Pons (tissue), 1 donor: ENCODE results near the gene CREB1.
A peak's percentile ranks its signal among the peaks of the same experiment; 100 is the strongest.
"Not testable (repeated sequence)": the region's sequence is repeated elsewhere in the genome, so short reads cannot be mapped to it uniquely, and the experiment has no call there.

Experiments used
- DNase-seq: peaks from one replicate; pipeline ENCODE4 v3.0.0-alpha.2; 2016; ENCODE audit warnings: low spot score

Gene CREB1

GRCh38 chr2:207617011-207617671 lies 87.4 kb downstream of the CREB1 start:
- no peak for DNase-seq

- DNase-seq, result peak; percentile 56
These were observed 90.0 kb downstream of the CREB1 start for GRCh38 chr2:207619764-207620203.

- DNase-seq, result no peak
These were observed 91.8 kb downstream of the CREB1 start for GRCh38 chr2:207621501-207622039.

- DNase-seq, result peak; percentile 83
These were observed 94.6 kb downstream of the CREB1 start for GRCh38 chr2:207624185-207625013.

GRCh38 chr2:207625014-207625907 lies 95.5 kb downstream of the CREB1 start, which contains the start of gene METTL21A:
Gene METTL21A, minus strand, starts transcription at chr2:207625394. Its CDS starts 1,019 bp downstream, at chr2:207624375.
- peak; percentile 87 for DNase-seq

- no peak for DNase-seq
These were observed 99.8 kb downstream of the CREB1 start for GRCh38 chr2:207629553-207629952.

- DNase-seq, result no peak
These were observed 100.7 kb downstream of the CREB1 start for GRCh38 chr2:207630491-207630890.

- DNase-seq, result no peak
These were observed 103.1 kb downstream of the CREB1 start for GRCh38 chr2:207632575-207633493.

- DNase-seq, result no peak
These were observed 103.9 kb downstream of the CREB1 start for GRCh38 chr2:207633686-207634085.

GRCh38 chr2:207635468-207636200 lies 105.9 kb downstream of the CREB1 start:
- DNase-seq, result no peak

GRCh38 chr2:207639288-207639687 lies 109.5 kb downstream of the CREB1 start:
- DNase-seq, result not testable (repeated sequence)

- no peak for DNase-seq
These were observed 110.4 kb downstream of the CREB1 start for GRCh38 chr2:207640160-207640559.

GRCh38 chr2:207640661-207641060 lies 110.9 kb downstream of the CREB1 start:
- no peak for DNase-seq

GRCh38 chr2:207643892-207644291 lies 114.1 kb downstream of the CREB1 start:
- DNase-seq, result no peak

- DNase-seq, result not testable (repeated sequence)
These were observed 116.8 kb downstream of the CREB1 start for GRCh38 chr2:207646582-207646981.
